8988T (cell line): ENCODE results near the gene USH1C.
A peak's percentile ranks its signal among the peaks of the same experiment; 100 is the strongest.

Experiments
- DNase-seq: peaks from one replicate; pipeline ENCODE4 v3.0.0; 2011

The USH1C gene

GRCh38 chr11:17544181-17544622 is at the start of gene USH1C:
Gene USH1C (minus strand): TSS chr11:17544416. CDS start chr11:17544307, 109 bp downstream.
- peak; percentile 71 for DNase-seq

DNA sequence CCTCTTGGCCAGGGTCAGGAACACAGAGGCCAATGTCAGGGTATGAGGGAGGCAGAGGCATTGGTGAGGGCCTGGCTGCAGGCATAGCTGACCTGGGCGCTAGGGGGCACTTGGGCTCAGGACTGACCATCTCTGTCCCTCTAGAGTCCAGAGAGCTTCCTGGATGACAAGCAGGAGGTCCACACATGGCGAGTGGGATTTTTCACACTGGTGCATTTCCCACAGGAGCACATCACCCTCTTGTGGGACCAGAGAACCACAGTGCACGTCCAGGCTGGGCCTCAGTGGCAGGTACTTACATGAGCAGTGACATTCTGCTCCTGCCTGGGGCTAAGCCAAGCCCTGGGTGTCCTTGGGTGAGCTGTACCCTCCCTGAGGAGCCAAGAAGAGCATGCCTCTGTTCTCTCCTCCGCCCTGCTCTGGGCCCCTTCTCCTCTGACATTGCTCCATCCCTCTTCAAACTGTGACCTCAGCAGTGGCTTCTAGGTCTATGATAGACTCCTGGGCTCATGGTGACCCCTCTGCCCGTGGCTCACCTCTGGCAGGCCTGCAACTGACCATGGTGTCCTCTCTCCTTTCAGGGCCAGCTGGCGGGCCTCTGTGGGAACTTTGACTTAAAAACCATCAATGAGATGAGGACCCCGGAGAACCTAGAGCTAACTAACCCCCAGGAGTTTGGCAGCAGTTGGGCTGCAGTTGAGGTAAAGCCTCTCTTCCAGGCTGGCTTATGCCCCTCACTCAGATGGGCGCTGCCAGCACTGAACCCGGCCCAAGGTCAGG is 49.4 kb upstream of the USH1C start:
- DNase-seq = no peak

DNA sequence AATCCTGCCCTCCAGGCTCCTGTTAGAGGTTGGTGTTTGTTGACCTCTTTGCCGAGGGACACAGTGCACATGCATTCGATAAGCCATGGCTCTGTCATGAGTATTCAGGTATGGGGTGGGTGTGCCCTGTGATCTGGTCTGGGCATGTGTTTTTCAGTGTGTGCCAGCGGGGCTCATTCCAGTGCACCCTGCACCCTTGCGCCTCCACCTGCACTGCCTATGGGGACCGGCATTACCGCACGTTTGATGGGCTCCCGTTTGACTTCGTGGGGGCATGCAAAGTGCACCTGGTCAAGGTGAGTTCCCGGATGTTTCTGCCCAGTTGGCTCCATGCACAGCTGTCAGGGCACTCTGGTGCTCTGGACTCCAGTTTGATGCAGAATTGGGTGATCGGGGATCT is 47.1 kb upstream of the USH1C start:
- no peak for DNase-seq

- no peak for DNase-seq
Observed at GRCh38 chr11:17590463-17590862, 46.2 kb upstream of the USH1C start.

DNA sequence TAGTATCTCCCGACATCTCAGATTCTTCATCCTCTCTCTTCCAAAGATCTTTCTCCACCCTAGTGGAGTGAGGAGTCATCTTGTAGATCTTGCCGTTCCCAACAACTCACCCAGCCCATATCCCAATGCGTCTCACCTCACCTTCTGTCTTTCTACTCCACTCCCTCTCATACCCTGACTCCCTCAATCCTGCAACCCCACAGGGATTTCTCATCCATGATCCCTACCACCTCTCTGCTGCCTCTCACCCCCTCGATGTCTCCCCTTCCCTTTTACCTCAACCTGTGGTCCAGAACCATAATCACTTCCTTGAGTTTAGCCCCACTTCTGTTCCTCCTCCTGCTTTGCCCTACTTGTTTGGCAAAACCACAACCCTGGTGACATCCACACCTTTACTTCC is 44.5 kb upstream of the USH1C start:
- no peak for DNase-seq

- no peak for DNase-seq
Observed at GRCh38 chr11:17588166-17588565, 44.0 kb upstream of the USH1C start.

GRCh38 chr11:17585911-17586695 is 41.9 kb upstream of the USH1C start:
- DNase-seq = no peak

DNA sequence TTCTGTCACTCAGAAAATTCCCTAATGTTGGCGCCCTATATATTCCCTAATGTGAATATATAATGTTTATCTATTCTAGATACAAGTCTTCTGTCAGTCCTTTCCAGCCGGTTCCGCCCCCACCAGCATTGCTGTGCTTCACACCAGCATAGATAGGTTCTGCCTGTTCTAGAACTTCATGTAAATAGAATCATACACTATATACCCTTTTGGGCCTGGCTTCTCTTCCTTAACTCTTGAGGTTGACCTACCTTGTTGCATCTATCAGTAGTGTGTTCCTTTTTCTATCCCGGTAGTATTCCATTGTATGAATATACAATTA is 37.5 kb upstream of the USH1C start:
- no peak for DNase-seq

GRCh38 chr11:17581036-17581731 is 37.0 kb upstream of the USH1C start:
- no peak for DNase-seq

- no peak for DNase-seq
Observed at GRCh38 chr11:17580271-17580670, 36.1 kb upstream of the USH1C start.

DNA sequence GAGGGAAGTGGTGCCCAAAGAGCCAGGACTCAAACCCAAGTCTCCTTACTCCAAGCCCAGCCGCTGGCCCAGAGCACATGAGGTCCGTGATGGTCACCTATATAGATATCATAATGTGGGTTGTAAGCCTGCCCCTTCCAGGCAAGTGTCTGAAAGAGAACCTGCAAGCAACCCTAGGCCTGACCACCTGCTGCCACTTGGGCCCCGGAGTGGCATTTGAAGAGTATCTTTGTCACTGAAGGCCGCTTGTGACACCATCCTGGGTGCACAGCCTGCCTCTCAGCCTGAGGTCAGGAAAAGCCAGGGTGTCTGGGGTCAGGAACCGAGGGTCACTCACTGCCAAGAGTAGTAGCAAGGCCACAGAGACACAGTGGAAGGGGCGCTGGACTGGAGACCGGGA is 35.2 kb upstream of the USH1C start:
- DNase-seq = no peak

- no peak for DNase-seq
Observed at GRCh38 chr11:17578958-17579357, 34.7 kb upstream of the USH1C start.

GRCh38 chr11:17578296-17578695 is 34.1 kb upstream of the USH1C start:
- DNase-seq = no peak

GRCh38 chr11:17575431-17576425 is 31.5 kb upstream of the USH1C start:
- no peak for DNase-seq

GRCh38 chr11:17574141-17575091 is 30.2 kb upstream of the USH1C start:
- DNase-seq = no peak

DNA sequence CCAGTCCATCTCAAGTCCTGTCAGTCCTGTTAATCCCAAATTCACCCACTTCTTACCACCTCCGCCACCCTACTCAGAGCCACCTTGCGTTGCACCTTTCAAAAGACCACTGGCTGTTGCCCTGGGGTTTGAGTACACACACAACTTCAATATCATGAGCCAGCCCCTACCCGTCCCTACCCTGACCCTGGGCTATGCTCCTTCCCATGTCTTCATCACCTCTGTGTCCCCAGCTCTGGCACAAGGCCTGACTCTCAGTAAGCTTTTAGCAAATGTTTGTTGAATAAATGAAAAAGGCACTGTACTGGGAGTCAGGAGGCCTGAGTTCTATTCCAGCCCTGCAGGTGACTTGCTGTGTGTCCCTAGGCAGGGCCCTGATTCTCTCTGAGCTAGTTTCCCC is 29.3 kb upstream of the USH1C start:
- no peak for DNase-seq

DNA sequence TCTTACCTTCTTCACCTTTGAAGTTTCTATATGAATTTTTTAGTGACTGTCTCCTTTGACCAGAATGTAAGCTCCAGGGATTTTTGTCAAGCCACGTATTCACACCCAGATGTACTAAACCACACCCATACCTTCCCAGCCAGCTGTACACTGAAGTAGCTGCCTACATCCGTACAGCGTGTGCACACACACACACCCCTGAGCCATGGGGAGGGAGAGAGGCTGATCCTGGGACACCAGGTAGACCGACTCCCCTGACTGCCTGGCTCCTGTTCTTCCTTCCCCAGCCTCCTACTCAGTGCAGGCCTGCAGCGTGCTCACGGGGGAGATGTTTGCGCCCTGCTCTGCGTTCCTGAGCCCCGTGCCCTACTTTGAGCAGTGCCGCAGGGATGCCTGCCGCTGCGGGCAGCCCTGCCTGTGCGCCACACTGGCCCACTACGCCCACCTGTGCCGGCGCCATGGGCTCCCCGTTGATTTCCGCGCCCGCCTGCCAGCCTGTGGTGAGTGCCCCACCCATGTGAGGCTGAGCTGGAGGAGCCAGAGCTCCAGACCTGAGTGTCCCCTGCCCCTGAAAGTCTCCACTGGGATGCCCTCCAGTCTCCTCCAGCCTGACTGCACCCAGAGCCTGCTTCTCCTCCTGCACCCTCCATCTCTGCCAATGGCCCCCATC is 28.7 kb upstream of the USH1C start:
- no peak for DNase-seq

- no peak for DNase-seq
Observed at GRCh38 chr11:17572359-17572690, 28.1 kb upstream of the USH1C start.

GRCh38 chr11:17571431-17572358 is 27.5 kb upstream of the USH1C start:
- DNase-seq = no peak

DNA sequence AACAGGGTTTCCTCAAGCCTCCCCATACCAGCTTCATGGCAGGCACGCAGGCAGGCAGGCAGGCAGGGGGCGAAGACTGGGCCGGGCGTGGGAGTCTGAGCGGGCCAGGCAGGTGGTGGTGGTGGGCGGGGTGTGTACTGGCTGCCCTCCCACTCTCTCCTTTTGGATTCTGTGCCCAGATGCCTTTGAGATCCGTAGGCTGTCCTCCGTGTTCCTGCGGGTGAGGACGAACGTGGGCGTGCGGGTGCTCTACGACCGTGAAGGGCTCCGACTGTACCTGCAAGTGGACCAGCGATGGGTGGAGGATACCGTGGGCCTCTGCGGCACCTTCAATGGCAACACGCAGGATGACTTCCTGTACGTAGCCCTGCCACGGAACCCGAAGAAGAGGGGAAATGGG is 25.8 kb upstream of the USH1C start:
- no peak for DNase-seq
